ENCODE results near the gene SLC25A26.
A peak's percentile ranks its signal among the peaks of the same experiment; 100 is the strongest.

SLC25A26 gene

DNA sequence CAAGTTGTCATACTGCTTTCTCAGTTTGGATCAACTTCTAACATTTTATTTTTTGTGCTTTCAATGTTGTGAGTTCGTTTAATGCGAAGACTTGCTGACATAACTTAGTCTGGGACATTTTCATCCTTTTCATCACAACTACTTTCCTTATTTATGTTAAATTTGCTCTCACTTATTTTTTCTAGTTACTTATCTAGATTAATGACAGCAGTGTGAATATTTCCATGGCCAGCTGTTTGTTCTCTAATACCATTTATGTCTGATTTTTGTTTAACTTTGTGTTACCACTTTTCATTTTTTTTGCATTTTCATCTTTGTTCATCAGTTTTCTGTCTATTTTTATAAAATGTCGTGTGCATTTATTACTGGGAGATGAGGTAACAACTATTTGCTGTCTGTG, 6.2 kb downstream of the SLC25A26 start:
- DNase-seq: no peak

DNA sequence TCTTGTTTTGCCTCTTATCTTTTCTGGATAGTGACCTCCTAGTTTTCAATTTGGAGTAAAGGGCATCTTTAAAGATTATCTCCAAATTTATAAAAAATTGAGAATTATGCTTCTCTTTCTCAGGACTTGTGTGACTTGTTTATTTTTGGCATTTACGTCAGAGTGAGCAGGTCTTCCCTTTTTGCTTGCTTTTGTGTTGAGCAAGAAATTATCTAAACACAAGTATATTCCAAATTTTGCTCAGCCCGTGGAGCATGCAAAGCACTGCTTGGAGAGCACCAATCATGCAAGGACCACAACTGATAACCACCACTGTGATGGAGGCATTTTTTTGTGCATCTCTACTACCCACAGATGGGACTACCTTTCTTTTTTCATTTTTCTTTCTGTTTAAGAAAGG, 7.1 kb downstream of the SLC25A26 start:
- no peak for DNase-seq

DNA sequence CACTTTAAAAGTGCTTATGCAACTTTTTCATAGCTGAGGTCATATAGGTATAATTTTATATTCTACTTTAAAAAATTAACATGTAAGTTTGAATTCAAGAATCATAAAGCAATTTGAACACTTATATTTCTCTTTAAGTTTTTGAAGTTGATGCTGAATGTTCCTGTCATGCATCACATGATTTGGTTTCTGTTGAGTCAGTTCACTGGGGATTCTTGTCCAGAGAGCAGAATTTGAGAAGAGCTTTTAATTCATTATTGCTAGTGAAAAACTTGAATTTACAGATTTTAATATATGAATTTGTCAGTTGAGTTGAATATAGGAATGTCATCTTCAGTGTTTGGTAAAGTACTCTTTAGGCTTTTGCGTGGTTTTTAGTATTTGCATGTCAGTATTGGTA, 7.9 kb downstream of the SLC25A26 start:
- no peak for DNase-seq

GRCh38 chr3:66229931-66230330, 9.1 kb downstream of the SLC25A26 start:
- DNase-seq: no peak

- no peak for DNase-seq
Observed at GRCh38 chr3:66233033-66233432, 12.2 kb downstream of the SLC25A26 start.

DNA sequence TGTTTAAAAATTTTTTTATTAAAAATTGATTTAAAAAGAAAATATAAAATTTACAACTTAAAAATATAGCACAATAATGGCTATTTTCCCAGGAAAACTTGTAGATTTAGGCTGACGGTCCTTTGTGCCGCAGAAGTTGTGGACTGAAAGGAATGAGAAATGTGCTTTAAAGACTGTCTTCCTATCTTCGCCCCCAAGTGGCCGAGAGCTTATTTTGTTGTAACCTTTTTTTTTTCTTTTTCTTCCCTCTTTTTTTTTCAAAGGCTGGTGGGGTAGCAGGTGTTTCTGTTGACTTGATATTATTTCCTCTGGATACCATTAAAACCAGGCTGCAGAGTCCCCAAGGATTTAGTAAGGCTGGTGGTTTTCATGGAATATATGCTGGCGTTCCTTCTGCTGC, 15.5 kb downstream of the SLC25A26 start:
- no peak for DNase-seq

DNA sequence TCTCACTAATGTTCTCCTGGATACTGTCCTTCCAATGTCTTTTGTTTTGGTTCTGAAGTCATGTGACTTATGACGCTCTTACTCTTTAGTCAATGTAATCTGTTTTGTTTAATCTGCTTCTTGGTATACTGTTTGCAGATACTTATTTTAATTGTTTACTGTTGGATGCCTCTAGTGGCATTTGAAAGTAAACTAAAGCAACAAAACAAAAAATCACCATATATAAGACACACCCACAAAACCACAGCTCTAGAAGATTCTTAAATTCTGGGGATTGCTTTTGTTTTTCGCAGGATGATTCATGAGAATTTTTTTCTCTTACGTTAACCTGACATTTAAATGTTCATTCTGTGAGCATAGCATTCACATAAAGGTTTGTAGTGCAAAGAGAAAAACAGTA, 16.8 kb downstream of the SLC25A26 start:
- no peak for DNase-seq

DNA sequence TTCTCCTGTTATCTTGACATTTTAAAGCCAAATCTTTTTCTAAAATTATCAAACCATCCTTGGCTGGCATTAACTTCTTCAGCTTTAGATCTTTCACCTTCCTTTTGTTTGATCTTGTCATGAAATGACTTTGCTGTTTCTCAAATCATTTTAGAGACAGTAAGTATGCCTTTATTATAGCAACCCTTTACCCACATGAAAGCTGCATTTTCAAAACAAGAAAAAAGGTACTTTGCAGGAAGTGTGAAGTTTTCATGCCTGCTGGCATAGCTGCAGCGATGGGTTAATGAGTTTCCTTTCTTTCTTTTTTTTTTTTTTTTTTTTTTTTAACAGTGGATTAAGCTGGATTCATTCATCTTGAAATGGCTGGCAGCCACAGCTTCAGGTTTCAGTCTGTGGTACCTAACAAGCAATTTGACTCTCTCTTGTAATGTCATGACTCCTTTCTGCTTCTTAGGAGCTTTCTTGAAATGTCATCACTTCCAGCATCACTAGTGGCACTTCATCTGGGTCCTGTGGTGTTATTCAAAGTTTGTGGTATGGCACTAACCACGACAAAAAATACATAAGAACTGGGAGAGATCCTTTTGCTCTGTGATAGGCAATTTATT, 18.8 kb downstream of the SLC25A26 start:
- DNase-seq: no peak

DNA sequence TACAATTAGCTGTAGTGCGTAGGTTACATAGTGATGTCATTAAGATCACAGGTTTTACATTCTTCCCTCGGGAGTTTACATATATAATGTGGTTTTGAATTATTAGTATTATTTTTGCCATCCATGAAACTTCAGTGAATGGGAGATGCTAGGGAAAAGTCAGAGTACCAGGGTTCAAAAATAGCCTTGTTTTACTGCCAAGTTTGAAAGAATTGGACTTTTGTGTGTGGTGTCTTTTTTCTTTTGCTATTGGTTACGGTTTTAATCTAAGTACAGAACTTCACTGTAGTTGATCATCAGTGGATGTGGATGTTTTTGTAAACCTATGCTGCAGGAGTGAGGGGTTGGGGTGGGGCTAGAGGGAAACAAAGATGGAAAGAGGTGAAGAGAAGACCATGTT, 20.7 kb downstream of the SLC25A26 start:
- no peak for DNase-seq

DNA sequence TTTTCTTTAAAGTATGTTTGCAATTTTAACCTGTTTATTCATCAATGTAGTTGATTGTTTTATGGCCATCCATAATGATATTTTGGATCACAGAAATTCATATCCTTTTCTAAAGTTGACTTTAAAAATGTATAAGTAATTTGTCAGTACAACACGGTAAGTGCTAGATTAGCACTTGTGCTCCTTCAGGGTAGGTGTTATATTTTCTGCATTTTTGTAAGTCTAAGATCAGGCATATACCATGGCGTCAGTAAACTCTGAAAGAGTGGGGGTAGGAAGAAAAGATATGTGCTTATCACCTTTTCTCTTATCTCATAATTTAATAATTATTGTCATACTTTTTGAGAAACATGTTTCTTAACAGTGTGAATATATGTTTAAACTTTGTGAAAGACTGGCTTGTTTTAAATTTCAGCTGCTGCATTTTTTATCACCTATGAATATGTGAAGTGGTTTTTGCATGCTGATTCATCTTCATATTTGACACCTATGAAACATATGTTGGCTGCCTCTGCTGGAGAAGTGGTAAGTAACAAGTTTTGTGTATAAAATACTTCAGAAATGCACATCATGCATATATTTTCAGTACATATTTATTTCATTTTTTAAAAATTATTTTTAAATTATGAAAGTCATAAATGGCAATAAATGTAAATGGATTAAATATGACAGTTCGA, 22.1 kb downstream of the SLC25A26 start:
- DNase-seq: no peak

- DNase-seq: no peak
Observed at GRCh38 chr3:66248641-66249040, 27.8 kb downstream of the SLC25A26 start.

DNA sequence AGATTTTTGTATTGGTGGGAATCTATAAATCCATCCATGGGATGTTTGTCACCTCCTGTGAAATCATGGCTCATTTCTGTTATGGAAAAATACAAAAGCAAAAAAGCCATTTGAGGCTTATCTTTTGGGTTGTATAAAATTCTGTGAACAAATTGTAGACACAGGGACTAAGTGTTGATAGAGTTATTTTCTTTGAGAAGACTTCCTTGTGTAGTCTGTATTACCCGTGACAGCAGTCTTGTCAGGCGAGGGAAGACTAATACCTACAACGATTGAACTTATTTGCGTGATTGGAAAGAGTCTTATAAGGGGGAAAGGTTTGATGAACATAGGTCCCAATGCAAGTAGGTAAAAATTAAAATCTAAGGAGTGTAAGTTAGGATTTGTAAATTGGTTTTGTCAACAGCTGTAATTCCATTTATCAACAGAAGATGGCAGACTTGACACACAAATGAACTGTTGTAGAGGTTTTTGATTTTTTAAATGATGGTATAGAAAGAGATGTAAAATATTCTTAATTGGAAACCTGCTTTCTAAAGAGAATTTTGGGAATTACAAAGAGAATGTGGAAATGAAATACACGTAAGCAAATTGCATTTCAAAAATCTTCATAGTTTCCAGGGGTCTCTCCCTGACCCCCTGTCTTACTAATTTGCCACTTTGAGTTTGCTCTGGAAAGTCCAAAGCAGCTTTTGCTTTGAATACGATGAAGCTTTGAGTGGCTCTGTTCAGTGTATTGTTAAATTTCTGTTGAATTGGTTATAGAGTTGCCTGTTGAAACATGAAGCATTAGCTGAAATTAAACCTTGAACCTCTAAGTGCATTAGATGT, 33.2 kb downstream of the SLC25A26 start:
- peak in 1 of 2 donors; percentile 36 for DNase-seq

- no peak for DNase-seq
Observed at GRCh38 chr3:66255865-66256264, 35.1 kb downstream of the SLC25A26 start.

- no peak for DNase-seq
Observed at GRCh38 chr3:66256806-66257205, 36.0 kb downstream of the SLC25A26 start.

GRCh38 chr3:66259566-66260255, 38.9 kb downstream of the SLC25A26 start:
- DNase-seq: no peak

- DNase-seq: no peak
Observed at GRCh38 chr3:66260431-66260830, 39.6 kb downstream of the SLC25A26 start.

DNA sequence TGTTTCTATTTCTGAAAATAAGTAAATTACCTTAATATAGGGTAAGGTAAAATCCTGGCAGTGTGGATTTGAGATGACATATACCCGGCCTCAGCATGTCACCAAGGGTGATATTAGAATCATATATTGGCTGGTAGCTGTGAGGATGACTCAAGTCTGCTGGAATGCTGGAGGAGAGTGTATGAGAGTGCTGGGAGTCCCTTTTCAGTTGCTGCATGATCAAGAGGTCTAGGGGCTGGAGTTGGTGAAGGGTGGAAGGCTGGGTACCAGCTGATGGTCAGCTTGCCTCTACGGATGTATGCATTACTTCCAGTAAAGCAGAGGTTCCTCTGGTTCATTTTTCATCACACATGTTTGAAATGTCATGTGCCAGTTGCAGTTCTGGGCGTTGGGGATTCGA, 40.6 kb downstream of the SLC25A26 start:
- no peak for DNase-seq

DNA sequence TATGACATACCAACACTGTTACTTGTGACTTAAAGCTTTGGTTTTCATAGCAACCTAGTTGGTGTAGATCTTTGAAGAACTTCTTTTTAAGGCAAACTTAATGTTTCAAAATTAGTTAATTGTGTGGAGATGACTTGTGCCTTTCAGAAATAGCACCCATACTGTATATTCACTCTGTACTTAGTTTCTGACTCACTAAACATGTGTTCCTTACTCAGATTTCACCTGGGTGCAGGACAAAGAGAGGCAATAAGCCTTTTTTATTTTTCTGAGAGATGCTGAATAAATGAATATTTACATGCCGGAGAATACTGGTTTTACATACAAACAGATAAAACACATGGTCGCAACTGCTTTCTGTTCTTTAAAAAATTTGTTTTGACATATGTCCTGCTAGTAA, 44.8 kb downstream of the SLC25A26 start:
- DNase-seq: no peak

- DNase-seq: no peak
Observed at GRCh38 chr3:66266551-66266950, 45.8 kb downstream of the SLC25A26 start.

DNA sequence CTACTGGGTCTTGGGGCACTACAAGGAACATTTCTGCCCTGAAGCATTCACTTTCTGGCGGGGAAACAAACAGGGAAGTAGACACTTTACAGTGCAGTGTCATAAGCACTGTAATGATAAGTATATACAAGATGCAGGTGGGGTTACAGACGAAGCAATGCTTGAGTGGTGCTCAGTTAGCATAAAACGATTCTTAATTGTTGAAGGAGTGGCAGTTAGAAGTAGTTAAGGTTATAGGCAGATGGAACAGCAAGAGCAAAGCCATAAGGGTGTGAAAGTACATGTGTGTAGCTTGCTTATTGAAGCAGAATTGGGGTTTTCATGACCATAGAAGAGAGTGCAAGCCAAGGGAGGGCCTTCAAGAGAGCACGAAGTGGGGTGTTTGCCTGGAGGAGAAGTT, 46.2 kb downstream of the SLC25A26 start:
- DNase-seq: no peak

DNA sequence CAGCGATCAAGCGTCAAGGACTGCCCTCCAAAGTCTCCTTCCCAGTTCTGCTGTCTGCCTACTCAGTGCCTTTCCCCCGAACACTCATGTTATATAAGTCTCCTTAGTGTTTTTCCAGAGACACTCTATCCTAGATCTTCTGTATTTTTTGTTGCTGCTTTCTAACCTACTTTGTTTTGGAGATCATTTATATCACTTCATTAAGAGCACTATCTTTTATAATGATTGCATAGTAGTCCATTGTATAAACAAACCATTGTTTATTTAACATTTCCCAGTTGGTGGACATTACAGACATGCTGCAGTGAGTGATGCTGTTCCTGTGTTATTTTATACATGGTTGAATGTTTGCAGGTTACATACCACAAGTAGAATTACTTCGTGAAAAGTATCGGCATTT, 47.1 kb downstream of the SLC25A26 start:
- no peak for DNase-seq

- DNase-seq: no peak
Observed at GRCh38 chr3:66268864-66269263, 48.1 kb downstream of the SLC25A26 start.

GRCh38 chr3:66269411-66269810, 48.6 kb downstream of the SLC25A26 start:
- no peak for DNase-seq
